A673 (cell line): ENCODE results near the gene HSD17B14. TPM values are rescaled to one million over a fixed set of nuclear protein-coding genes. Genes with fewer than 3 reads are reported as not detected.

Experiments
- BruUV-seq: library from RNA; stranded (reverse); fragments of 400-500 nt; replicated peaks from 2 replicates; lab custom pipeline; 2021; lab: Mats Ljungman, UMichigan
- CTCF ChIA-PET: fragments of 300-600 bp; sonication (Branson Sonifier 250); formaldehyde crosslinking; loops from one replicate; lab custom pipeline; 2022; ENCODE audit warnings: antibody characterized with exemption; lab: Charles Lee
- POLR2A ChIA-PET: fragments of 300-600 bp; sonication (Branson Sonifier 250); formaldehyde crosslinking; loops from one replicate; lab custom pipeline; 2022; ENCODE audit warnings: antibody characterized with exemption; ENCODE audit not compliant: low non-redundant PET; lab: Charles Lee
- DNase-seq: peaks from one replicate; pipeline ENCODE4 v3.0.0-alpha.2; 2015; ENCODE audit warnings: low spot score
- H3K27ac ChIP-seq: fragments of 200-600 bp; sonication (generic); 2 replicates; pipeline ENCODE4 v1.5.1; 2016; ENCODE audit warnings: mixed run types, low read depth, mild to moderate bottlenecking, mixed read lengths, antibody characterized with exemption, low read length; ENCODE audit not compliant: poor library complexity, severe bottlenecking
- H3K27me3 ChIP-seq: fragments of 200-600 bp; sonication (generic); replicated peaks from 2 replicates; pipeline ENCODE4 v1.6.1; 2017; ENCODE audit warnings: mixed run types, low read depth, mild to moderate bottlenecking, mixed read lengths, antibody characterized with exemption, low read length; ENCODE audit not compliant: insufficient read depth, poor library complexity
- H3K36me3 ChIP-seq: fragments of 200-600 bp; sonication (generic); 2 replicates; pipeline ENCODE4 v1.6.1; 2016; ENCODE audit warnings: mixed run types, mild to moderate bottlenecking, mixed read lengths, antibody characterized with exemption, low read length; ENCODE audit not compliant: insufficient read depth, poor library complexity, severe bottlenecking
- H3K4me1 ChIP-seq: fragments of 200-600 bp; sonication (generic); 2 replicates; pipeline ENCODE4 v1.6.1; 2017; ENCODE audit warnings: mixed run types, mild to moderate bottlenecking, mixed read lengths, antibody characterized with exemption, low read length; ENCODE audit not compliant: insufficient read depth, poor library complexity, severe bottlenecking
- H3K4me3 ChIP-seq: fragments of 200-600 bp; sonication (generic); 2 replicates; pipeline ENCODE4 v1.5.1; 2016; ENCODE audit warnings: low read depth, mixed run types, mild to moderate bottlenecking, mixed read lengths, low read length; ENCODE audit not compliant: poor library complexity, severe bottlenecking
- H3K9me3 ChIP-seq: fragments of 200-600 bp; sonication (generic); 2 replicates; pipeline ENCODE4 v1.6.1; 2016; ENCODE audit warnings: mixed run types, low read depth, mild to moderate bottlenecking, mixed read lengths, antibody characterized with exemption, low read length; ENCODE audit not compliant: poor library complexity, severe bottlenecking
- EZH2 ChIP-seq: fragments of 200-600 bp; sonication (generic); IDR thresholded peaks from 2 replicates; pipeline ENCODE4 v1.6.1; 2017; ENCODE audit warnings: borderline replicate concordance, low read depth, mild to moderate bottlenecking, mixed read lengths, antibody characterized with exemption, low read length; ENCODE audit not compliant: poor library complexity, severe bottlenecking
- intact Hi-C: fragments of 100-400 bp; cut with micrococcal nuclease; formaldehyde crosslinking; loops from one replicate; pipeline ENCODE4 v1.10.0; 2022; ENCODE audit not compliant: unreplicated experiment
- total RNA-seq: library from RNA; stranded (reverse); gene quantifications from 2 replicates; pipeline ENCODE4 v1.2.3, GENCODE V29; 2021
- TF ChIP-seq, protein P1 (sequence below): fragments of 300-800, 200-600 bp; sonication (generic); conservative IDR thresholded peaks from 2 replicates; pipeline ENCODE4 v1.5.1; 2017; ENCODE audit warnings: low read depth, mild to moderate bottlenecking, antibody characterized with exemption, low read length, moderate library complexity, mixed read lengths

The HSD17B14 gene
- total RNA-seq, 1 experiment from 2014 or later = 2.0 TPM

DNA sequence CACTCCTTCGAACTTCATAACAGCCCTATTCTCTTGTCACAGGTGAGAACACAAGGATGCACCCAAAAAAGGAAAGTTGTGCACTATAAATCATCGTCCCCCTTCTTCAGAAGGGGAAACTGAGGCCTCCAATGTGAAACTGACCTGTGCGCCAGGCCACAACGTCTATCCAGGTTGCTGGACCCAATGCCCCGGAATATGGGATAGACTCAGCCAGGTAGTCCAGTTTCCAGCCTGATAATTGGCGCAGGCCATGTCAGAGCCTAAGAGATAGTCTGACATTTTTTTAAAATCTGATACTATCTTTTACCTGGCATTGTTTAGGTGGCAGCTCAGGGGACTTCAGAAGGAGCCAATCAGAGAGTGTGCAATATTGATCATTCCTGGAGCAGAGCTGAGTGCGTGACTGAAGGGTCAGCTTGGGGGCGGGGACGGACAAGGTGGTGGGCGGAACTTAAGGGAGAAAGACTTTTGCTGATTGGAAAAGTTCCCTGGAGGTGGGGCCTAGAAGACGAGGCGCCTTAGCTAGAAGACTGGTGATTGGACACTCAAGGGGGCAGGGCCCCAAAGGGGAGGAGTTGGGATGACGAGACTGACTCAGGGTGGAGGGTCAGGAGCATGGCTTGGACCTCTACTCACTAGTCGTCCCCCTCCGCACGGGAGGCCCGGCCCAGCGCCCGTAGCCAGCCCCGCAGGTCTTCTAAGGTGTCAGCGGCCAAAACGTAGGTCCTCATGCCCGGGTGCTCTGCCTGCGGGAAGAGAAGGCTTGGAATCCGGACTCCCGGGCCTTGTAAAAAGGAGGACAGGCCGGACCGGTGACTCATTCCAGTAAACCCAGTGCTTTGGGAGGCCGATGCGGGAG lies 23.7 kb upstream of the HSD17B14 start:
- POLR2A ChIA-PET = no interaction called here
- DNase-seq = no peak
- CTCF ChIA-PET = no interaction called here
- BruUV-seq = no TSS peak
- Histone ChIP-seq H3K27ac (no peak overlapping the region), H3K36me3 (no peaks in the 10 kb centered on the region), H3K4me1 (no peaks in the 10 kb centered on the region), H3K4me3 (no peak overlapping the region), H3K27me3 (no peaks in the 10 kb centered on the region), H3K9me3 (no peaks in the 10 kb centered on the region)
- intact Hi-C loops = no loop called here
- no peak for TF ChIP-seq EZH2
- TF ChIP-seq, protein P1, sequence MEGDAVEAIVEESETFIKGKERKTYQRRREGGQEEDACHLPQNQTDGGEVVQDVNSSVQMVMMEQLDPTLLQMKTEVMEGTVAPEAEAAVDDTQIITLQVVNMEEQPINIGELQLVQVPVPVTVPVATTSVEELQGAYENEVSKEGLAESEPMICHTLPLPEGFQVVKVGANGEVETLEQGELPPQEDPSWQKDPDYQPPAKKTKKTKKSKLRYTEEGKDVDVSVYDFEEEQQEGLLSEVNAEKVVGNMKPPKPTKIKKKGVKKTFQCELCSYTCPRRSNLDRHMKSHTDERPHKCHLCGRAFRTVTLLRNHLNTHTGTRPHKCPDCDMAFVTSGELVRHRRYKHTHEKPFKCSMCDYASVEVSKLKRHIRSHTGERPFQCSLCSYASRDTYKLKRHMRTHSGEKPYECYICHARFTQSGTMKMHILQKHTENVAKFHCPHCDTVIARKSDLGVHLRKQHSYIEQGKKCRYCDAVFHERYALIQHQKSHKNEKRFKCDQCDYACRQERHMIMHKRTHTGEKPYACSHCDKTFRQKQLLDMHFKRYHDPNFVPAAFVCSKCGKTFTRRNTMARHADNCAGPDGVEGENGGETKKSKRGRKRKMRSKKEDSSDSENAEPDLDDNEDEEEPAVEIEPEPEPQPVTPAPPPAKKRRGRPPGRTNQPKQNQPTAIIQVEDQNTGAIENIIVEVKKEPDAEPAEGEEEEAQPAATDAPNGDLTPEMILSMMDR = no peak

- no peaks in the 10 kb centered on the region for H3K36me3 ChIP-seq
- intact Hi-C loops = no loop called here
- ChIA-PET POLR2A (no interaction called here), CTCF (no interaction called here)
- no peak for DNase-seq
- H3K9me3 ChIP-seq = no peaks in the 10 kb centered on the region
- BruUV-seq = no TSS peak
- H3K27ac ChIP-seq = no peak overlapping the region
- H3K27me3 ChIP-seq = no peaks in the 10 kb centered on the region
- TF ChIP-seq, protein P1 = no peak
- TF ChIP-seq EZH2 = no peak
- H3K4me1 ChIP-seq = no peaks in the 10 kb centered on the region
- H3K4me3 ChIP-seq = no peak overlapping the region
These were observed 22.9 kb upstream of the HSD17B14 start for GRCh38 chr19:48858984-48859710.

GRCh38 chr19:48856921-48857320 lies 20.6 kb upstream of the HSD17B14 start:
- no TSS peak for BruUV-seq

More at GRCh38 chr19:48856921-48857320, 20.6 kb upstream of the HSD17B14 start:
- intact Hi-C loops = no loop called here
- no peak overlapping the region for H3K4me3 ChIP-seq
- CTCF ChIA-PET = interaction anchor here (0.6 kb wide), 1 partner anchor 910 kb away, joined by 4 read pairs; the partner anchor contains the start of gene AP2A1
- H3K36me3 ChIP-seq = no peaks in the 10 kb centered on the region
- no peak for DNase-seq
- no peaks in the 10 kb centered on the region for H3K9me3 ChIP-seq
- H3K27ac ChIP-seq = no peak overlapping the region
- no peaks in the 10 kb centered on the region for H3K27me3 ChIP-seq
- H3K4me1 ChIP-seq = no peaks in the 10 kb centered on the region
- POLR2A ChIA-PET = no interaction called here
- TF ChIP-seq, protein P1 = no peak
- TF ChIP-seq EZH2 = no peak
